Colonic mucosa (tissue), 4 donors: ENCODE results near the gene PLB1. TPM values are rescaled to one million over a fixed set of nuclear protein-coding genes. Genes with fewer than 3 reads are reported as not detected.

Experiments
- DNase-seq: peaks from one replicate; pipeline ENCODE4 v3.0.0-alpha.2; 2020
- H3K27ac ChIP-seq: fragments of 200-600 bp; one replicate; pipeline ENCODE4 v1.8.0; 2021
- H3K27me3 ChIP-seq: fragments of 200-600 bp; one replicate; pipeline ENCODE4 v1.8.0; 2021
- H3K36me3 ChIP-seq: fragments of 200-600 bp; one replicate; pipeline ENCODE4 v1.8.0; 2021
- H3K4me1 ChIP-seq: fragments of 200-600 bp; one replicate; pipeline ENCODE4 v1.8.0; 2021; ENCODE audit warnings: mild to moderate bottlenecking
- H3K4me3 ChIP-seq: fragments of 200-600 bp; one replicate; pipeline ENCODE4 v1.8.0; 2021
- H3K9ac ChIP-seq, 2 donors: one replicate each; pipeline ENCODE4 v1.7.0; 2013; ENCODE audit warnings: control low read depth in 2 of 2, low read depth in 2 of 2, low read length in 2 of 2
- H3K9me3 ChIP-seq: fragments of 200-600 bp; one replicate; pipeline ENCODE4 v1.8.0; 2021
- intact Hi-C: fragments of 100-400 bp; cut with DNase I; formaldehyde crosslinking; loops from one replicate; pipeline ENCODE4 v1.14.1; 2022
- total RNA-seq, 2 donors: library from RNA; stranded (reverse); fragmentation: NEBNext Ultra II Directional in 1 of 2; extraction: Animal tissue kit (Norgen Biotek cat#: 25700) in 1 of 2; gene quantifications; one replicate each; pipeline ENCODE4 v1.2.1, GENCODE V29; 2021
- TF ChIP-seq, protein P1 (sequence below): fragments of 200-600 bp; IDR thresholded peaks from one replicate; pipeline ENCODE4 v1.8.0; 2022; ENCODE audit warnings: antibody characterized with exemption, mild to moderate bottlenecking
- donor health status: healthy.
- donor health status: DM: no; HTN: no; CAD: no.
- donor health status: DM: no; HTN: no; CAD: no.

PLB1 gene
- total RNA-seq, 2 donors from 2014 or later = 1.3 to 3.0 TPM

DNA sequence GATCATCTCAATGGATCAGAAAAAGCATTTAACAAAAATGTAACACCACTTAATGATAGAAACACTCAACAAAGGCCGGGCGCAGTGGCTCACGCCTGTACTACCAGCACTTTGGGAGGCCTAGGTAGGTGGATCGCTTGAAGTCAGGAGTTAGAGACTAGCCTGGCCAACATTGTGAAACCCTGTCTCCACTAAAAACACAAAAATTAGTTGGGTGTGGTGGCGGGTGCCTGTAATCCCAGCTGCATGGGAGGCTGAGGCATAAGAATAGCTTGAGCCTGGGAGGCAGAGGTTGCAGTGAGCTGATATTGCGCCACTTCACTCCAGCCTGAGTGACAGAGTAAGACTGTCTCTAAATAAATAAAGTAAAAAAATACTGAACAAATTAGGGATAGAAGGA is 74.6 kb downstream of the PLB1 start:
- no peaks in the 10 kb centered on the region for H3K9me3 ChIP-seq
- H3K9ac ChIP-seq = no peak overlapping the region
- H3K27me3 ChIP-seq = no peaks in the 10 kb centered on the region
- no peak overlapping the region for H3K27ac ChIP-seq
- no peaks in the 10 kb centered on the region for H3K4me1 ChIP-seq
- no peak for DNase-seq
- no peaks in the 10 kb centered on the region for H3K36me3 ChIP-seq
- TF ChIP-seq, protein P1, sequence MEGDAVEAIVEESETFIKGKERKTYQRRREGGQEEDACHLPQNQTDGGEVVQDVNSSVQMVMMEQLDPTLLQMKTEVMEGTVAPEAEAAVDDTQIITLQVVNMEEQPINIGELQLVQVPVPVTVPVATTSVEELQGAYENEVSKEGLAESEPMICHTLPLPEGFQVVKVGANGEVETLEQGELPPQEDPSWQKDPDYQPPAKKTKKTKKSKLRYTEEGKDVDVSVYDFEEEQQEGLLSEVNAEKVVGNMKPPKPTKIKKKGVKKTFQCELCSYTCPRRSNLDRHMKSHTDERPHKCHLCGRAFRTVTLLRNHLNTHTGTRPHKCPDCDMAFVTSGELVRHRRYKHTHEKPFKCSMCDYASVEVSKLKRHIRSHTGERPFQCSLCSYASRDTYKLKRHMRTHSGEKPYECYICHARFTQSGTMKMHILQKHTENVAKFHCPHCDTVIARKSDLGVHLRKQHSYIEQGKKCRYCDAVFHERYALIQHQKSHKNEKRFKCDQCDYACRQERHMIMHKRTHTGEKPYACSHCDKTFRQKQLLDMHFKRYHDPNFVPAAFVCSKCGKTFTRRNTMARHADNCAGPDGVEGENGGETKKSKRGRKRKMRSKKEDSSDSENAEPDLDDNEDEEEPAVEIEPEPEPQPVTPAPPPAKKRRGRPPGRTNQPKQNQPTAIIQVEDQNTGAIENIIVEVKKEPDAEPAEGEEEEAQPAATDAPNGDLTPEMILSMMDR = no peak
- no peak overlapping the region for H3K4me3 ChIP-seq
- intact Hi-C loops = no loop called here

DNA sequence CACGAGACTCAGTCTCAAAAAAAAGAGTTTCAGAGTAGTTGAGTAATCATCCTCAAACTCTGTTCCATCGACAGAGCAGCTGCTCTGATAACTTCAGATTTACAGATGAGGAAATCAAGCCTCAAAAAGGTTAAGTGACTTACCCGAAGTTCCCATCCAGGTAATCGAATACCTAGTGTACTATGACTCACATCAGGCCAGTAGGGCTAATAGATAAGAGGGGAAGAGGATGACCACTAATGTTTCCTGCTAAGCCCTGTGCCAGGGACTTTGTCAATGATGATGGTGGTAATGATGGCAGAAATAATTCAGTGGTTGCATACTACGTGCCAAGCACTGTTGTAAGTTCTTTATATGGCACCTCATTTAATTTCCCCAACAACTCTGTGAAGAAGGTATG is 80.9 kb downstream of the PLB1 start:
- Histone ChIP-seq H3K9ac (no peak overlapping the region), H3K4me3 (no peak overlapping the region), H3K4me1 (no peaks in the 10 kb centered on the region), H3K36me3 (no peaks in the 10 kb centered on the region), H3K9me3 (no peaks in the 10 kb centered on the region), H3K27ac (no peak overlapping the region), H3K27me3 (no peaks in the 10 kb centered on the region)
- intact Hi-C loops = no loop called here
- TF ChIP-seq, protein P1 = no peak
- no peak for DNase-seq

DNA sequence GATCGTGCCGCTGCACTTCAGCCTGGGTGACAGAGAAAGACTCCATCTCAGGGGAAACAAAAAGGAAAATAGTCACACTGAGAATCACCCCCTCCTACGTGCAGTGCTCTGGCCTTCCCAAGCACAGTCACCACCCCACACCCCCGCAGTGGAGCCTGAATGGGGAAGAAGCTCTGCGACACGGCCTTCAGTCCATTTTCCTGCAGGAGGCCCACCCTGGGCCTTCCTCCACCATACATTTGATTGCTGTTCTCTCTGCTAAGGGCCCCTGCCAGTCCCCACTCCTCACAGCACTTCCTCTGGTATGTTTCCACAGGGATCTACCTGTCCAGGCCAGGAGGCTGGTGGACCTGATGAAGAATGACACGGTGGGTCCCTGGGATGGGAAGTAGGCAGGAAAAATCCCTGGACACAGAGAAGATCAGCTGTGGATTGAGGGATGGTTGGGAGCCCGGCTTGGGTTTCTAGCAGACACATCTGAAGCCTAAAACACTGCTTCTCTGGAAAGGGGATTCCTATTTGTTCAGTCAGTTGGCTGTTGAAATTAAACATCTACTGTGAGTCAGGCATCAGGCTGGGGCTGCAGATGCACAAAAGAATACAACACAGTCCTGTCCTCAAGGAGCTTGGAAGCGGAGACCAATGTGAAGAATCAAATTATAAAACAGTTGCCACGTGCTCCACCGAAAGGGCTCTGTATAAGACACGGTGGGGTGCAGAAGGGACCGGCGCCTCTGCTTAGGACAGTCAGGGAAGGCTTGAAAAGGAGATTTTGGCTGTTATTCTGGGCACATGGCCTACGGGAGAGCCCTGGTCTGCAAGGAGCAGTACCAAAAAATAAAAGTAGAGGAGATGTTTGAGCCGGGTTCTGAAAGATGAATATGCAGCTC is 82.2 kb downstream of the PLB1 start:
- intact Hi-C loops = no loop called here

DNA sequence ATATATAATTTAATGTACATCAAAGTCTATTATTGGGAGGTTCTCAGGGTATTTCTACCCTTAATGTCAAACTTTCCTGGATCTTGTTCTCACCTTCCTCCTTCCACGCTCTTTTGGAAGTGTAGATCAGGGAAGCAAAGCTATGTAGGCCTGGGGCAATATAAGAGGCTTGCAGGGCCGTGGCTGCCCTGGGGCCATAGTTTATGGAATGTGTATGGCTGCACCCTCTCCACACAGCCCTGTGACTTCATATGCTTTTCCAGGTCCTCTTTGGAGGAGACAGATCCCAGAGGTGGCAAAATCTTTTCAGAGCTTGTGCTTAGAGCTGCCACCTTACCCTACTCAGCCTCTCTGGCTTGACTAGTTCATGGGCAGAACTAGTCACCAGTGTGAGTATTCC is 82.9 kb downstream of the PLB1 start:
- no peak for DNase-seq
- Histone ChIP-seq H3K27me3 (no peaks in the 10 kb centered on the region), H3K36me3 (no peaks in the 10 kb centered on the region), H3K4me3 (no peak overlapping the region), H3K27ac (no peak overlapping the region), H3K4me1 (no peaks in the 10 kb centered on the region), H3K9ac (no peak overlapping the region), H3K9me3 (no peaks in the 10 kb centered on the region)
- intact Hi-C loops = no loop called here
- TF ChIP-seq, protein P1 = no peak

More for the DNA sequence above, 82.2 kb downstream of the PLB1 start:
- Histone ChIP-seq H3K9ac (no peak overlapping the region), H3K27me3 (no peaks in the 10 kb centered on the region), H3K4me1 (no peaks in the 10 kb centered on the region), H3K27ac (no peak overlapping the region), H3K4me3 (no peak overlapping the region), H3K9me3 (no peaks in the 10 kb centered on the region), H3K36me3 (no peaks in the 10 kb centered on the region)
- TF ChIP-seq, protein P1 = no peak
- no peak for DNase-seq

DNA sequence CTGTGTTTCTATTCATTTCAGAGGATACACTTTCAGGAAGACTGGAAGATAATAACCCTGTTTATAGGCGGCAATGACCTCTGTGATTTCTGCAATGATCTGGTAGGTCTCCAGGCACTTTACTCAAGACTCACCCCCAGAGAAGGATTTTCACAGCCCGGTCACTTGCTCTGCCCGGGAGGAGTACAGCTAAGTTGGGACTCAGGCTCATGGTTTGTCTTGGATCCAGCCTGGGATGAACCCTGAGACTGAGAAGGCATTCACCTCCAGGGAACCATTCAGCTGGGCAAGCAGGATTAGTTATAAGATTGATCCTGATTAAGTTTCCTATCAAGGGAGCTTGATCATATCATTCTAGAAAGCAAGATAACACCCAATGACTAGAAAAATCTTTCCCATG is 83.7 kb downstream of the PLB1 start:
- H3K27me3 ChIP-seq = no peaks in the 10 kb centered on the region
- H3K9ac ChIP-seq = no peak overlapping the region
- no peak overlapping the region for H3K27ac ChIP-seq
- H3K4me1 ChIP-seq = no peaks in the 10 kb centered on the region
- intact Hi-C loops = no loop called here
- no peaks in the 10 kb centered on the region for H3K36me3 ChIP-seq
- no peak for DNase-seq
- H3K9me3 ChIP-seq = no peaks in the 10 kb centered on the region
- no peak overlapping the region for H3K4me3 ChIP-seq
- TF ChIP-seq, protein P1 = no peak
